Measurements from ENCODE around the gene NRCAM.

Gene NRCAM

GRCh38 chr7:108114117-108114841 lies 342.0 kb downstream of the NRCAM start:
- DNase-seq (ENCODE audit: extremely low read depth, low read depth) = no peak
- TF ChIP-seq CTCF (IDR thresholded peaks at IDR 0.05; ENCODE audit: low read depth, low read length) = peak; percentile 9; the same call in 1 of the 2 replicates

- no peak for DNase-seq (ENCODE audit: extremely low read depth, low read depth)
- no peak for TF ChIP-seq CTCF (IDR thresholded peaks at IDR 0.05; ENCODE audit: low read depth, low read length)
Measured at GRCh38 chr7:108112683-108113082, 343.6 kb downstream of the NRCAM start.

- no peak for DNase-seq (ENCODE audit: extremely low read depth, low read depth)
- TF ChIP-seq CTCF (IDR thresholded peaks at IDR 0.05; ENCODE audit: low read depth, low read length) = peak; percentile 16
Measured at GRCh38 chr7:108109221-108109908, 346.9 kb downstream of the NRCAM start.

GRCh38 chr7:108108131-108108530 lies 348.1 kb downstream of the NRCAM start:
- no peak for TF ChIP-seq CTCF (IDR thresholded peaks at IDR 0.05; ENCODE audit: low read depth, low read length)
- no peak for DNase-seq (ENCODE audit: extremely low read depth, low read depth)

- no peak for DNase-seq (ENCODE audit: extremely low read depth, low read depth)
- TF ChIP-seq CTCF (IDR thresholded peaks at IDR 0.05; ENCODE audit: low read depth, low read length) = no peak
Measured at GRCh38 chr7:108104324-108104723, 351.9 kb downstream of the NRCAM start.

GRCh38 chr7:108103558-108104298 lies 352.5 kb downstream of the NRCAM start:
- TF ChIP-seq CTCF (IDR thresholded peaks at IDR 0.05; ENCODE audit: low read depth, low read length) = no peak
- no peak for DNase-seq (ENCODE audit: extremely low read depth, low read depth)

Data from AG09319 (cell line).